ENCODE measurements around the gene KCNIP4. TPM values are rescaled to one million over a fixed set of nuclear protein-coding genes. Genes with fewer than 3 reads are reported as not detected.

KCNIP4 gene
- polyA plus RNA-seq, 3 donors: 0.09 to 0.25 TPM; not detected in 1

GRCh38 chr4:21954916-21955315 is 6.3 kb upstream of the KCNIP4 start:
- H3K36me3 ChIP-seq (replicated peaks in 1 of 2; ENCODE audit: control insufficient read depth in 1 of 2, insufficient read depth in 2 of 2, low read length in 2 of 2): no peaks in the 10 kb centered on the region
- Mint-ChIP-seq H3K27ac (no peak overlapping the region), H3K27me3 (ENCODE audit: low read depth in 3 of 3) (peaks cover 5 to 12% (median 8%) of the 10 kb centered on the region in 3 donors), H3K4me1 (no peaks in the 10 kb centered on the region), H3K9me3 (peaks cover 0 to 6% (median 0%) of the 10 kb centered on the region in 7 donors), H3K36me3 (no peaks in the 10 kb centered on the region), H3K4me3 (no peak overlapping the region)
- H3K9ac ChIP-seq (ENCODE audit: insufficient read depth, low read length, poor library complexity, severe bottlenecking): no peak overlapping the region
- H3K4me3 ChIP-seq (replicated peaks in 1 of 3; ENCODE audit: low read depth in 2 of 3, low read length in 3 of 3): no peak overlapping the region
- H3K9me3 ChIP-seq (replicated peaks in 1 of 2; ENCODE audit: control insufficient read depth in 1 of 2, insufficient read depth in 1 of 2, low read length in 2 of 2): no peaks in the 10 kb centered on the region
- H3K4me1 ChIP-seq (ENCODE audit: control insufficient read depth in 1 of 2, insufficient read depth in 2 of 2, low read length in 2 of 2): no peaks in the 10 kb centered on the region
- no peaks in the 10 kb centered on the region for H3K79me2 ChIP-seq (ENCODE audit: insufficient read depth, low read length)
- no peaks in the 10 kb centered on the region for H4K20me1 ChIP-seq (ENCODE audit: insufficient read depth, low read length)
- DNase-seq: no peak
- no peak overlapping the region for H3K27ac ChIP-seq (ENCODE audit: low read depth in 1 of 2, low read length in 2 of 2)
- no peak overlapping the region for H3K4me2 ChIP-seq (replicated peaks; ENCODE audit: extremely low read depth, low read length, poor library complexity, severe bottlenecking)
- WGBS (ENCODE audit: insufficient coverage): no CpG with 5 or more reads among the region's 3 CpGs
- TF ChIP-seq CTCF (IDR thresholded peaks at IDR 0.05): no peak
- intact Hi-C loops (cut with micrococcal nuclease): no loop called here
- H2AFZ ChIP-seq (ENCODE audit: insufficient read depth, low read depth, low read length, poor library complexity, severe bottlenecking): no peak overlapping the region
- H3K27me3 ChIP-seq (ENCODE audit: control insufficient read depth in 2 of 2, insufficient read depth in 2 of 2, low read length in 2 of 2): peaks cover 0 to 4% of the 10 kb centered on the region in 2 donors

GRCh38 chr4:21953653-21954052 is 5.1 kb upstream of the KCNIP4 start:
- intact Hi-C loops (cut with micrococcal nuclease): no loop called here
- Mint-ChIP-seq H3K27ac (peak overlapping the region in 1 of 7 donors; percentile 33), H3K36me3 (no peaks in the 10 kb centered on the region), H3K4me1 (no peaks in the 10 kb centered on the region), H3K4me3 (no peak overlapping the region), H3K27me3 (ENCODE audit: low read depth in 3 of 3) (peaks cover 15 to 22% (median 18%) of the 10 kb centered on the region in 3 donors), H3K9me3 (peaks cover 0 to 15% (median 0%) of the 10 kb centered on the region in 7 donors)
- Histone ChIP-seq H3K4me3 (replicated peaks in 1 of 3; ENCODE audit: low read depth in 2 of 3, low read length in 3 of 3) (no peak overlapping the region), H3K27ac (ENCODE audit: low read depth in 1 of 2, low read length in 2 of 2) (no peak overlapping the region), H3K4me1 (ENCODE audit: control insufficient read depth in 1 of 2, insufficient read depth in 2 of 2, low read length in 2 of 2) (no peaks in the 10 kb centered on the region), H3K9ac (ENCODE audit: insufficient read depth, low read length, poor library complexity, severe bottlenecking) (no peak overlapping the region), H3K4me2 (replicated peaks; ENCODE audit: extremely low read depth, low read length, poor library complexity, severe bottlenecking) (no peak overlapping the region), H3K27me3 (ENCODE audit: control insufficient read depth in 2 of 2, insufficient read depth in 2 of 2, low read length in 2 of 2) (peaks cover 0 to 15% of the 10 kb centered on the region in 2 donors), H3K79me2 (ENCODE audit: insufficient read depth, low read length) (no peaks in the 10 kb centered on the region), H2AFZ (ENCODE audit: insufficient read depth, low read depth, low read length, poor library complexity, severe bottlenecking) (no peak overlapping the region), H4K20me1 (ENCODE audit: insufficient read depth, low read length) (no peaks in the 10 kb centered on the region), H3K36me3 (replicated peaks in 1 of 2; ENCODE audit: control insufficient read depth in 1 of 2, insufficient read depth in 2 of 2, low read length in 2 of 2) (no peaks in the 10 kb centered on the region), H3K9me3 (replicated peaks in 1 of 2; ENCODE audit: control insufficient read depth in 1 of 2, insufficient read depth in 1 of 2, low read length in 2 of 2) (no peaks in the 10 kb centered on the region)
- no peak for DNase-seq
- no CpG with 5 or more reads among the region's 4 CpGs for WGBS (ENCODE audit: insufficient coverage)
- TF ChIP-seq CTCF (IDR thresholded peaks at IDR 0.05): no peak

Measured in CD14-positive monocyte (primary cell).